SJSA1 (cell line): ENCODE results near the gene OR1F1. TPM values are rescaled to one million over a fixed set of nuclear protein-coding genes. Genes with fewer than 3 reads are reported as not detected.
"Not testable (repeated sequence)": the region's sequence is repeated elsewhere in the genome, so short reads cannot be mapped to it uniquely, and the experiment has no call there.

Source experiments
- DNase-seq, 2 experiments: peaks; one replicate each; pipeline ENCODE4 v3.0.0-alpha.2; 2015 to 2020; ENCODE audit warnings: low spot score in 2 of 2, low read depth in 1 of 2
- H3K27ac ChIP-seq: fragments of 250-450 bp; sonication (Bioruptor Pico); 2 replicates; pipeline ENCODE4 v1.5.1; 2020; ENCODE audit warnings: mild to moderate bottlenecking, moderate library complexity
- H3K27me3 ChIP-seq: fragments of 250-450 bp; sonication (Bioruptor Pico); replicated peaks from 2 replicates; pipeline ENCODE4 v1.5.1; 2020; ENCODE audit warnings: mild to moderate bottlenecking, moderate library complexity
- H3K36me3 ChIP-seq: fragments of 250-450 bp; sonication (Bioruptor Pico); 2 replicates; pipeline ENCODE4 v1.5.1; 2020; ENCODE audit warnings: mild to moderate bottlenecking
- H3K4me1 ChIP-seq: fragments of 250-450 bp; sonication (Bioruptor Pico); replicated peaks from 2 replicates; pipeline ENCODE4 v1.6.1; 2021; ENCODE audit warnings: mild to moderate bottlenecking
- H3K4me3 ChIP-seq: fragments of 250-450 bp; sonication (Bioruptor Pico); 2 replicates; pipeline ENCODE4 v1.5.1; 2020; ENCODE audit warnings: mild to moderate bottlenecking
- H3K9me3 ChIP-seq: fragments of 250-450 bp; sonication (Bioruptor Pico); replicated peaks from 2 replicates; pipeline ENCODE4 v1.5.1; 2020; ENCODE audit warnings: mild to moderate bottlenecking
- total RNA-seq: library from RNA; depleted of rRNA; stranded (reverse); fragments of >200 nt; shearing (Covaris generic); gene quantifications from 2 replicates; pipeline ENCODE4 v1.2.3, GENCODE V29; 2014

The OR1F1 gene
- total RNA-seq, 1 experiment from 2014 or later = not detected

DNA sequence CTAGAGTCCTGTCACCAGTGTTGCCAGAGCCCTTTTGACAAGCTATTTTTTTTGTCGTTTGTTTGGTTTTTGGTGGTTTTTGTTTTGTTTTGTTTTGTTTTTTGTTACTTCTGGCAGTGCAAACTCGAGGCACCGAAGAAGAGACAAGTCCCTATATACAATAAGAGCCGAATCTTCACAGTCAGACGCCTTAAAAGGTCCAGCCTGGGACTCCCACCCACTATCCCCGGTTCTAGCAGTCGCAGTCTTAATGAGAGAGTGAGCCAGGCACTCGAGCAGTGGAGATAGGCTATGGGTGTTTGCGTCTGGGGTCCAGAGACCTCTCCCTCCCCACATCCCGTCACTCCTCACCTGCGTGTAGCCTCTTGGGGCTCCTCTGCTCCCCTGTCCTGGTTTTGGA lies 1.9 kb downstream of the OR1F1 start:
- DNase-seq = no peak
- H3K4me1 ChIP-seq = peaks cover 18% of the 10 kb centered on the region
- peaks cover 6% of the 10 kb centered on the region; the same call in 1 of the 2 replicates for H3K9me3 ChIP-seq

DNA sequence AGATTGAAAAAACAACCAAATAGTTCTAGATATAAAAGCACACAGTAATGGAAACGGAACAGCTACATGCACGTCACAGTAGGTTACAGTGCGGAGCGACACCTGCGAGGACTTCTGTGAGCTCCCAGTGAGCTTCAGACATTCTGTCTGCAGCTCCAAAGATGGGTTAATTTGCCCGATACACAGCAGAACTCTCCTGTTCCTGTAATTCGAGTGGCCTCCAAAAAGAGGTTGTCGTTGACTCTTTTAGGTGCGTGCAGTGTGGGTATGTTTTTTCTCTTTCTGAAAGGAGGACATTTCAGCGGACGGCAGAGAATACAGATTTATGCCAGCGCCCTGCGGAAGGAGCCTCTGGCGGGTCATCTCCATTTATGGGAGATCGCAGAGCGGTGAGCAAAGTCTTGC lies 2.9 kb downstream of the OR1F1 start:
- no peaks in the 10 kb centered on the region; the same call in 1 of the 2 replicates for H3K27me3 ChIP-seq
- no peaks in the 10 kb centered on the region for H3K36me3 ChIP-seq
- peaks cover 18% of the 10 kb centered on the region for H3K4me1 ChIP-seq
- no peak for DNase-seq
- no peak overlapping the region for H3K27ac ChIP-seq
- H3K4me3 ChIP-seq = no peak overlapping the region
- peaks cover 6% of the 10 kb centered on the region; the same call in 1 of the 2 replicates for H3K9me3 ChIP-seq

More for the DNA sequence above, 1.9 kb downstream of the OR1F1 start:
- H3K27ac ChIP-seq = no peak overlapping the region
- no peaks in the 10 kb centered on the region; the same call in 1 of the 2 replicates for H3K27me3 ChIP-seq
- no peaks in the 10 kb centered on the region for H3K36me3 ChIP-seq
- H3K4me3 ChIP-seq = peak overlapping the region; percentile 43

DNA sequence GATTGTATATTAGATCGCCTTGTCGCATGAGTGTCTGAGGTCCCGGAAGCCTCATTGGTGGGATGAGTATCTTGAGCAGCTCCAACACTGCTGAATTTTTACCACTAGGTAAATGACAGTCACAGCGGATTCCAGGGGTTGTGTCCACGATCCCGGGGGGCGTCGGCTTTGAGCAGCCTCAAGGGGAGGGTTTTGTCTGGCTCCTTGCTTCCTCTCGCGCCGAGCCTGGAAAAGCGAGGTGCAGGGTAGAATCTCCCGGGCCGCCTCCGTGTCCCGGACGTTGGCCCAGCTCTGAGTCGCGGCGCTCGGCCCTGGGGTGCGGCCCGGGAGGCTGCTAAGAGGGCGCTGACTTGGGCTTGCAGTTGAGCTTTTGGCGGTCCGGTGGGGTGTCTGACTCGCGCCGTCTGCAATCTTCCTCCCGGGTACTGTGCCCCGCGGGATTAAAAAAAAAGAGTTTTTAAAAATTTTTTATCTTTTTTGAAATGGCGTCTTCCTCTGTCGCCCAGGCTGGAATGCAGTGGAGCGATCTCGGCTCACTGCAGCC lies 4.5 kb downstream of the OR1F1 start:
- Histone ChIP-seq H3K27ac (no peak overlapping the region), H3K4me3 (no peak overlapping the region)

DNA sequence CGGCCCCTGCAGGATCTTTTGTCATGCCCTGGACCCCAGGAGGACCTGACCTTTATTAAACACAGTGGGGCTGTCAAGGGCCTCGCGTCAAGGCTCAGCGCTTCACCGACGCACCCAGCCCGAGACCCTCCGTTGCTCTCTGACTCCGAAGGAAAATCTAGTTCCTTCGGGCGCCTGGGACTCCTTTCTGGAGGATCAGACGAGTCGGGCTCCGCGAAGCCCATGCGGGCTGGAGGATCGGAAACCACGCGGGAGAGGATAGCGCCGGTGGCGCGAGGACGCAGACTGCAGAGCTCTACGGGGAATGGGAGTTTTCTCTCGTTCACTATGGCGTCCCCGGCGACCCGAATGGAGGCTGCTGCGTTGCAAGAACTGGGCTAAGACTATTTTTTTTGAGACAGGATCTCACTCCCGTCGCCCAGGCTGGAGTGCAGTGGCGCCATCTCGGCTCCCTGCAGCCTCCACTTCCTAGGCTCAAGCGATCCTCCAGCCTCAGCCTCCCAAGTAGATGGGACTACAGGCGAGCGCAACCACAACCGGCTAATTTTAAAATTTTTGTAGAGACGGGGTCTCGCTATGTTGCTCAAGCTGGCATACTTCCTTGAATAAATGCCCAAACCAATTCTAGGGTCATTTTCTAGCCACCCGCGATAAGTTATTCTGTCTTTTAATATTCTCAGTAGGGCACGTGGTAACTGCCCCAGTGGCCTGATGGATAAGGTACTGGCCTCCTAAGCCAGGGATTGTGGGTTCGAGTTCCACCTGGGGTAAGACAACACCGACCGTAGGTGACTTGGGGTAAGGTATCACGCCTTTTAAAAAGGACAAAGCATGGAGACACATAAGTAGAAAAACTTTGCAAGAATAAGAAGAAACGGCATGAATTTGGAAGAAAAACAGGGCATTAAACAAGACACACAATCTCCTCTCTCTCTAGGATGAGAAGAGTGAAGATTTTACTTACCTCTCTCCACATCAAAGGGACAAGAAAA lies 5.5 kb downstream of the OR1F1 start:
- peaks cover 14% of the 10 kb centered on the region for H3K4me1 ChIP-seq
- H3K27me3 ChIP-seq = no peaks in the 10 kb centered on the region; the same call in 1 of the 2 replicates
- no peaks in the 10 kb centered on the region for H3K36me3 ChIP-seq
- peaks cover 6% of the 10 kb centered on the region; the same call in 1 of the 2 replicates for H3K9me3 ChIP-seq
- no peak overlapping the region for H3K4me3 ChIP-seq
- DNase-seq = no peak
- H3K27ac ChIP-seq = no peak overlapping the region

More for the DNA sequence above, 4.5 kb downstream of the OR1F1 start:
- no peak for DNase-seq
- Histone ChIP-seq H3K4me1 (peaks cover 18% of the 10 kb centered on the region), H3K27me3 (no peaks in the 10 kb centered on the region; the same call in 1 of the 2 replicates), H3K9me3 (peaks cover 6% of the 10 kb centered on the region; the same call in 1 of the 2 replicates), H3K36me3 (no peaks in the 10 kb centered on the region)

GRCh38 chr16:3194792-3195191 lies 6.8 kb downstream of the OR1F1 start:
- no peak for DNase-seq
- Histone ChIP-seq H3K36me3 (no peaks in the 10 kb centered on the region), H3K4me3 (no peak overlapping the region), H3K9me3 (peaks cover 6% of the 10 kb centered on the region; the same call in 1 of the 2 replicates), H3K27me3 (no peaks in the 10 kb centered on the region; the same call in 1 of the 2 replicates), H3K4me1 (peaks cover 6% of the 10 kb centered on the region; the same call in 1 of the 2 replicates), H3K27ac (no peak overlapping the region)

DNA sequence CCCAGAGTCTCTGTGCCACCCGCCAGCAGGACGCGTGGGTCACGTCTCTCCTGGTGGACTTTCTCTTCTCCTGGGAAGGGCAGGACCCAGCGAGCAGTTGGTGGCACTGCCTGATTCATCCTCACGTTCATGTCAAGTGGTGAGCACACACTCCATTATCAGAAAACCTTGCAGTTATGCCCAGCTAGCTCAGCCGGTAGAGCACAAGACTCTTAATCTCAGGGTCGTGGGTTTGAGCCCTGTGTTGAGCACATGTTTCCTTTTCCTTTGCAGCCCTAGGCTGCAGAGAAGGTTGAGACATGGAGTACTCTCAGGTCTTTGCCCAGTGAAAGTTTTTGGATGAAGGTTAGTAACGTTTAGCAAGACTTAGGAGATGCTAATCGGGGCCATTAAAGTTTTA lies 8.0 kb downstream of the OR1F1 start:
- no peak for DNase-seq

GRCh38 chr16:3197694-3198333 lies 9.8 kb downstream of the OR1F1 start:
- H3K9me3 ChIP-seq, H3K27ac ChIP-seq, H3K4me3 ChIP-seq, H3K27me3 ChIP-seq, DNase-seq, H3K4me1 ChIP-seq, H3K36me3 ChIP-seq: not testable (repeated sequence)

More for the DNA sequence above, 8.0 kb downstream of the OR1F1 start:
- Histone ChIP-seq H3K36me3 (no peaks in the 10 kb centered on the region), H3K4me3 (no peak overlapping the region), H3K4me1 (0 out of 2 replicates have a peak, but pooled peaks cover 3% of the 10 kb centered on the region), H3K27me3 (no peaks in the 10 kb centered on the region), H3K9me3 (peaks cover 6% of the 10 kb centered on the region; the same call in 1 of the 2 replicates), H3K27ac (no peak overlapping the region)

DNA sequence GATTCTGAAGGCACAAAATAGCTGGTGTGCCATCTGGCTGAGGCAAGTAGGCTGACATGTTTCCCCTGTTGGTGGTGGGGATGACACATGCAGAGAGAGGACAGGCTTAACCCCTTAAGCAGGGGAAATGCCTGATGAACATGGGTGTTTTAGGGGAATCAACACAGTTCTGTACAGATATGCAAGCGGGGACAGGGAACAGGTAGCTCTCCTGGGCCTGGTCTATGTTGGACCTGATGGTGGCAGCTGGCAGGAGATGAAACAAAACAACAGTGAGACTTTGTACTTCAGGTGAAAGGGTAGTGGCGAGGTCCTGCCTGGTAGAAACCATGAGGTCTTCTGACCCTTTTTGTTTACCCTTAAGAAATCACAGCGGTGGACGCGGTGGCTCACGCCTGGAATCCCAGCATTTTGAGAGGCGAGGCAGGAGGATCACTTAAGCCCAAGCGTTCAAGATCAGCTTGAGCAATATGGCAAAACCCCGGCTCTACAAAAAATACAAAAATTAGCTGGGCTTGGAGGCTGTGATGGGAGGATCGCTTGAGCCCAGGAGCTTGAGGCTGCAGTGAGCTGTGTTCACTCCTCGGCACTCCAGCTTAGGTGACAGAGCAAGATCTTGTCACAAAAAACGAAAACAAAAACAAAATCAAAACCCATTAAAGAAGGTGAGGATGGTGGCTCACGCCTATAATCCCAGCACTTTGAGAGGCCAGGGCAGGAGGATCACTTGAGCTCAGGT lies 10.5 kb downstream of the OR1F1 start:
- H3K27ac ChIP-seq = no peak overlapping the region
- no peaks in the 10 kb centered on the region for H3K27me3 ChIP-seq
- no peaks in the 10 kb centered on the region for H3K36me3 ChIP-seq
- H3K9me3 ChIP-seq = 0 out of 2 replicates have a peak, but pooled peaks cover 1% of the 10 kb centered on the region
- DNase-seq = no peak
- H3K4me3 ChIP-seq = no peak overlapping the region
- no peaks in the 10 kb centered on the region for H3K4me1 ChIP-seq

DNA sequence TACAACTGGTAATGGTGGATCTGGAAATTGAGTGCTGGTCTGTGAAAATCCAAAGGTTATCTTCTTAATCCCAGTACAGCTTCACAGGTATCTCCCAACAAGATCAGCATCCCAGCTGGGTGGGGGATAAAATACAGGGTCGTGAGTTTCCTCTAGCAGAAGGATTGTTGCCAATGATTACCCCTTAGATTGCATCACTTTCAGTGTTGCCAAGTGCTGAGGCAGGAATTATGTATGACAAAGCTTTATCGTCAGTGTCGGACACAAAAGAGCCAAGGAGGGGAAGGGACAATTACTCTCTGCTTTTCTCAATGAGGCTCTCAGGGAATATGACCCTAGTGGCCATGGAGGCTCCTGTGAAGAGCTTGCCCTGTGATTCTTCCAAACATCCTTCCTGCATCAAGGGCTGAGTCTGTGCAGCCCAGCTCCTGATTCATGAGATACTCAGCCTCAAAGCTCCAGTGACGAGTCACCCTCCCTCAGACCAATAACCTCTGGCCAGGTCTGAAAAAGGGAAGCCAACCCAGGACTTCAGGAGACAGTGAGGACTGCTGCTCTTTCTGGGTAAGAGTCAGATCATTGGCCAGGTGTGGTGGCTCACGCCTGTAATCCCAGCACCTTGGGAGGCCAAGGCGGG lies 15.0 kb downstream of the OR1F1 start:
- Histone ChIP-seq H3K9me3 (peaks cover 8% of the 10 kb centered on the region), H3K4me1 (no peaks in the 10 kb centered on the region), H3K27me3 (no peaks in the 10 kb centered on the region), H3K27ac (no peak overlapping the region), H3K4me3 (no peak overlapping the region), H3K36me3 (no peaks in the 10 kb centered on the region)
- DNase-seq = no peak

DNA sequence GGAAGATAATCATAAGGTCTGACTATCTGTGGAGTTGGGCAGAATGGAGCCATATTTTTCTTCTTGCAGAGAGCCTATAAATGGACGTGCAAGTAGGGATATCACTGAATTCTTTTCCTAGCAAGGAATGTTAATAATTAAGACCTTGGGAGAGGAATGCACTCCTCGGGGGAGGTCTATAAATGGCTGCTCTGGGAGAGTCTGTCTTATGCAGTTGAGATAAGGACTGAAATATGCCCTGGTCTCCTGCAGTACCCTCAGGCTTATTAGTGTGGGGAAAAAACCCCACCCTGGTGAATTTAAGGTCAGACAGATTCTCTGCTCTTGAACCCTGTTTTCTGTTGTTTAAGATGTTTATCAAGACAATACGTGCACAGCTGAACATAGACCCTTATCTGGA lies 17.9 kb downstream of the OR1F1 start:
- not testable (repeated sequence) for H3K36me3 ChIP-seq, H3K27me3 ChIP-seq, H3K4me1 ChIP-seq, H3K4me3 ChIP-seq, H3K9me3 ChIP-seq, DNase-seq, H3K27ac ChIP-seq

DNA sequence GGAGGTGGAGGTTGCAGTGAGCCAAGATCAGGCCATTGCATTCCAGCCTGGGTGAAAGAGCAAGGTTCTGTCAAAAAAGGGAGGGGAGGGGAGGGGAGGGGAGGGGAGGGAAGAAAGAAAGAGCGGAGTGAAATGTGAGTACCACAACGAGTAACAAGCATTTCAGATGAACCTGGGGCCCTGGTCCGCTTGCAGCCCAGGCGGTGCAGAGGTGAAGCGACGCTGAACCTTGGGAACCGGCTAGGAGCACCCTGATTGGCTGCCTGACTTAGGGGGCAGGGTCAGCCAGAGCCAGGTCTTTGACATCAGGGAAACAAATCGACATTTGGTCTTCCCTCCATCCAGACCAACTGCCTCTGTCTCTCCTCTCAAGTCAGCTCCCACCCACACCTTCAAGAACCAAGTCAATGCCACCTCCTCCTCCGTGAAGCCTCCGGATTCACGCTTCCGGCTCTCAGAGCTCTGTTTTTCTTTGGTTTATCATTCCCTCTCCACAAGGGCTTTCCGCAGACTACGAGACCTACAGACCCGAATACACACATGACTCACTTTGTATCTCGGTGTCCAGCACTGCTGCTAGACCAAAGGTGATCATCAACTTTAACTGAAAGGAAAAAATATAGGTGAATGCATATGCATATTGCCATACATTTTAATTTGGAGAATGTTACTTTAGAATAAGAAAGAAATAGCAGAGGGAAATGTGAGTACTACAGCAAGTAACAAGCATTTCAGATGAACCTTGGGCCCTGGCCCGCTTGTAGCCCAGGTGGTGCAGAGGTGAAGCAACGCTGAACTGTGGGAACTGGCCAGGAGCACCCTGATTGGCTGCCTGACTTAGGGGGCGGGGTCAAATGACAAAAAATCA lies 19.3 kb downstream of the OR1F1 start:
- Histone ChIP-seq H3K27me3 (no peaks in the 10 kb centered on the region), H3K27ac (no peak overlapping the region), H3K36me3 (no peaks in the 10 kb centered on the region), H3K4me1 (no peaks in the 10 kb centered on the region), H3K9me3 (peaks cover 8% of the 10 kb centered on the region), H3K4me3 (no peak overlapping the region)
- no peak for DNase-seq

GRCh38 chr16:3212006-3212405 lies 24.0 kb downstream of the OR1F1 start:
- H3K27me3 ChIP-seq = no peaks in the 10 kb centered on the region
- no peak overlapping the region for H3K27ac ChIP-seq
- H3K36me3 ChIP-seq = no peaks in the 10 kb centered on the region
- H3K4me1 ChIP-seq = no peaks in the 10 kb centered on the region
- H3K9me3 ChIP-seq = no peaks in the 10 kb centered on the region; the same call in 1 of the 2 replicates
- H3K4me3 ChIP-seq = no peak overlapping the region
- DNase-seq = no peak
